ENCODE measurements around the gene ATG13. TPM values are rescaled to one million over a fixed set of nuclear protein-coding genes. Genes with fewer than 3 reads are reported as not detected.

The ATG13 gene
- total RNA-seq, 1 donor from 2014 or later: 39.0 TPM

DNA sequence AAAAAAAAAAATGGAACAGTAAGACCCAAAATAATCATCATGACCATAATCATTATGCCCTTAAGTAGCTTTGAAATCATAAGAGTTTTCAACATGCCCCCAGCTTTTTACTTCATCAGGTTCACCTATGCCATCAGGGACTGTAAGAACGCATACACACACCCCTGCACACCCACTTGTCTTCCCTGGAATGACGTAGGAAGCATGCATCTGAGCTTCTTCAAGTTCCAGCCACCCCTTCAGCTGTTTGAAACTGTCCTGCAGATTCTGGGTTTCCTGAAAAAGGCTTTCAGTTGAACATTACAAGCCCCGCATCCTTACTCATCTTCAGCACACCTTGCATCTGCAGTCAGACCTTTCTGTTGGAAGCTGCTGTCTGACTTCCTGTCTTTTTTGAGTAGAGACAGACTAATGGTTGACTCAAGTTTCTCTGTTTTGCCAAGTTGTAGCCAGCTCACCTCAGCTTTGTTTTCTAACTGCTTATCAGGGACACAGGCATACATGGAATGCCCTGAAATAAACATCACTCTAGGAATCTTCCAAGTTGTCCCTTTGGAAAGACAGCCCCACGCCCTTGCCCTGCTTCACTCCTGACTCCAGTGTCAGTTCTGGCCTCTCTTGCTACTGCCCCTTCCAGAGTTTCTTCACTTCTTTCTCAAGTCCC is 46.1 kb downstream of the ATG13 start:
- no peaks in the 10 kb centered on the region for H3K27me3 ChIP-seq
- TF ChIP-seq CTCF (IDR thresholded peaks at IDR 0.05): no peak
- no peak for TF ChIP-seq POLR2A (IDR thresholded peaks at IDR 0.05)
- TF ChIP-seq POLR2AphosphoS5 (IDR thresholded peaks at IDR 0.05; ENCODE audit: insufficient read depth in 1 of 2, low read depth in 1 of 2): no peak
- no peaks in the 10 kb centered on the region for H3K9me3 ChIP-seq
- intact Hi-C loops (cut with DNase I): no loop called here
- H3K4me3 ChIP-seq: no peak overlapping the region
- peaks cover 17% of the 10 kb centered on the region for H3K4me1 ChIP-seq
- no peak for DNase-seq (ENCODE audit: extremely low spot score in 2 of 2)
- peaks cover 0 to 64% of the 10 kb centered on the region in 2 donors for H3K36me3 ChIP-seq
- H3K27ac ChIP-seq: no peak overlapping the region

DNA sequence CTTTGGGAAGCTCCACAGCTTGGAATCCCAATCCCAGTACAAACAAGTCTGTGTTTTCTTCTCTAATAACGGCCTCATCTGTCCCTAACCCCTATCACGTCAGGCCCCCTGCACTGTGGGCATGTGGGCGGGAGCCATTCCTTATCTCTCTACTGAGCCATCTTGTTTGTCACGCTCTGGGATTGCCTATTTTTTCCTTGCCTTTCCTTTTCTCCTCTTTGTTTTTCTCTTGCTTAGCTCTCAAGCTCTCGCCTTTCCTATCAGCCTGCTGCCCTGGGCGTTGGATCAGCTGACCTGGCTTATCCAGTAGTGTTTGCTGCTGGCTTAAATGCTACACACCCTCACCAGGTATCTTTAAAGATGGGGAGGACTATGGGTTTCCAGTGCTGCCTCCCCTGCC is 47.3 kb downstream of the ATG13 start:
- intact Hi-C loops (cut with DNase I): no loop called here
- peaks cover 2 to 65% of the 10 kb centered on the region in 2 donors for H3K36me3 ChIP-seq
- H3K27ac ChIP-seq: peak overlapping the region; percentile 45

DNA sequence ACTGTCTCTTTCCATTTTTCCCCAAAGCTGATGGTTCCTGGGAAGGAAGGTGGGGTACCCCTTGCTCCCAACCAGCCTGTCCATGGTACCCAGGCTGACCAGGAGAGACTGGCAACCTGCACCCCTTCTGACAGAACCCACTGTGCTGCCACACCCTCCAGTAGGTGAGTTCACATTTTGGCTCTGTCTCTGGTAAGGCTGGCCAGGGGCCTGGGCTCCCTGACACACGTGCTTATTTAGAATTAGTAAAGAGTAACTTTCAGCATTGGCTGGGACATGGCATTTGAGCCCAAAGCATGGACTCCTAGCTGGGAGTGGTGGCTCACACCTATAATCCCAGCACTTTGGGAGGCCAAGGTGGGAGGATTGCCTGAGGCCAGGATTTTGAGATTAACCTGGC is 48.0 kb downstream of the ATG13 start:
- Histone ChIP-seq H3K4me3 (no peak overlapping the region), H3K27ac (peak overlapping the region; percentile 45), H3K4me1 (peaks cover 17% of the 10 kb centered on the region), H3K9me3 (no peaks in the 10 kb centered on the region), H3K36me3 (peaks cover 3 to 68% of the 10 kb centered on the region in 2 donors), H3K27me3 (no peaks in the 10 kb centered on the region)
- intact Hi-C loops (cut with DNase I): no loop called here
- TF ChIP-seq POLR2AphosphoS5 (IDR thresholded peaks at IDR 0.05; ENCODE audit: insufficient read depth in 1 of 2, low read depth in 1 of 2) (no peak), CTCF (IDR thresholded peaks at IDR 0.05) (no peak), POLR2A (IDR thresholded peaks at IDR 0.05) (no peak)
- DNase-seq (ENCODE audit: extremely low spot score in 2 of 2): no peak

More for the DNA sequence above, 47.3 kb downstream of the ATG13 start:
- no peak for TF ChIP-seq POLR2AphosphoS5 (IDR thresholded peaks at IDR 0.05; ENCODE audit: insufficient read depth in 1 of 2, low read depth in 1 of 2)
- no peak for TF ChIP-seq CTCF (IDR thresholded peaks at IDR 0.05)
- TF ChIP-seq POLR2A (IDR thresholded peaks at IDR 0.05): no peak
- no peak overlapping the region for H3K4me3 ChIP-seq
- H3K27me3 ChIP-seq: no peaks in the 10 kb centered on the region
- no peaks in the 10 kb centered on the region for H3K9me3 ChIP-seq
- no peak for DNase-seq (ENCODE audit: extremely low spot score in 2 of 2)
- peaks cover 17% of the 10 kb centered on the region for H3K4me1 ChIP-seq

DNA sequence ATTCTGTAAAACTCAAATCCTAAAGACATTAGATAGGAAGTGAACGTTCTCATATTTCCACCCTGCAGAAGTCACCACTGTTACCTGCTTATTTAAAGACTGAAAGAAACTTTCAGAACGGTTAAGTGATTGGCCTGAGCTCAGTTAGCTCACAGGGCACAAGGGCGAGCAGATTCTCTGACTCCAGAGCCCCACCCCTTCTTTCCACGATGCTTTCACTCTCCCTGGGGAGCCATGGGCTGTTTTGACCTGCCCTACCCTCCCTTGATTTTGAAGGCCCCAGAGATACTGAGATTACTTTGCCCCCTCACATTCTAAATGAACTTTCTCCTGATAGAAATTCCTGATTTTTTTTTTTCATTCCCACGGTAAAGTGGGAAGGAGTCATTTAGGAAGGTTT is 49.2 kb downstream of the ATG13 start:
- no peaks in the 10 kb centered on the region for H3K9me3 ChIP-seq
- peak overlapping the region; percentile 78 for H3K27ac ChIP-seq
- H3K27me3 ChIP-seq: no peaks in the 10 kb centered on the region
- TF ChIP-seq CTCF (IDR thresholded peaks at IDR 0.05) (no peak), POLR2AphosphoS5 (IDR thresholded peaks at IDR 0.05; ENCODE audit: insufficient read depth in 1 of 2, low read depth in 1 of 2) (no peak), POLR2A (IDR thresholded peaks at IDR 0.05) (no peak)
- H3K4me1 ChIP-seq: peaks cover 21% of the 10 kb centered on the region
- no peak overlapping the region for H3K4me3 ChIP-seq
- intact Hi-C loops (cut with DNase I): no loop called here
- no peak for DNase-seq (ENCODE audit: extremely low spot score in 2 of 2)
- H3K36me3 ChIP-seq: peaks cover 3 to 76% of the 10 kb centered on the region in 2 donors

- Histone ChIP-seq H3K4me1 (peaks cover 21% of the 10 kb centered on the region), H3K27ac (peak overlapping the region; percentile 78), H3K9me3 (no peaks in the 10 kb centered on the region), H3K4me3 (no peak overlapping the region), H3K27me3 (no peaks in the 10 kb centered on the region), H3K36me3 (peaks cover 3 to 76% of the 10 kb centered on the region in 2 donors)
- no peak for TF ChIP-seq POLR2A (IDR thresholded peaks at IDR 0.05)
- no peak for TF ChIP-seq POLR2AphosphoS5 (IDR thresholded peaks at IDR 0.05; ENCODE audit: insufficient read depth in 1 of 2, low read depth in 1 of 2)
- intact Hi-C loops (cut with DNase I): no loop called here
- DNase-seq (ENCODE audit: extremely low spot score in 2 of 2): no peak
Observed at GRCh38 chr11:46667043-46667481, 49.7 kb downstream of the ATG13 start.
